GM20000 (cell line): ENCODE results near the gene BRSK2.

Experiments
- DNase-seq: peaks from one replicate; pipeline ENCODE4 v3.0.0; 2012; ENCODE audit warnings: low spot score
- CTCF ChIP-seq: IDR thresholded peaks from 2 replicates; pipeline ENCODE4 v1.5.1; 2012; ENCODE audit warnings: mild to moderate bottlenecking, control low read depth; ENCODE audit errors: extremely low read depth, missing control alignments

The BRSK2 gene

GRCh38 chr11:1445741-1446445 lies 56.2 kb downstream of the BRSK2 start:
- TF ChIP-seq CTCF, result no peak
- DNase-seq, result no peak

GRCh38 chr11:1446623-1447022 lies 56.9 kb downstream of the BRSK2 start:
- DNase-seq, result no peak
- no peak for TF ChIP-seq CTCF

- no peak for TF ChIP-seq CTCF
- no peak for DNase-seq
These were observed 58.4 kb downstream of the BRSK2 start for GRCh38 chr11:1447845-1448825.

- no peak for DNase-seq
- TF ChIP-seq CTCF, result no peak
These were observed 59.1 kb downstream of the BRSK2 start for GRCh38 chr11:1448882-1449281.

- TF ChIP-seq CTCF, result no peak
- peak; percentile 54 for DNase-seq
These were observed 59.9 kb downstream of the BRSK2 start for GRCh38 chr11:1449490-1450243.

GRCh38 chr11:1450344-1450875 lies 60.7 kb downstream of the BRSK2 start:
- no peak for TF ChIP-seq CTCF
- DNase-seq, result no peak
